Measurements from ENCODE around the gene RERE. TPM values are rescaled to one million over a fixed set of nuclear protein-coding genes. Genes with fewer than 3 reads are reported as not detected.

The RERE gene
- total and polyA plus RNA-seq, 11 donors = 53.5 to 236 (median 121) TPM

- TF ChIP-seq CTCF (IDR thresholded peaks at IDR 0.05) (no peak), POLR2A (IDR thresholded peaks at IDR 0.05) (no peak)
- 92 to 100% (median 94%) methylated on average over 4 of the region's 4 CpGs for WGBS, 4 donors
- Histone ChIP-seq H3K36me3 (peaks cover 0 to 8% (median 0%) of the 10 kb centered on the region in 9 donors), H3K27ac (peak overlapping the region in 1 of 12 donors; percentile 73), H3K9me3 (no peaks in the 10 kb centered on the region), H3K4me3 (no peak overlapping the region), H3K27me3 (no peaks in the 10 kb centered on the region), H3K4me1 (peaks cover 0 to 30% (median 22%) of the 10 kb centered on the region in 12 donors)
- no peak for DNase-seq
- intact Hi-C loops (cut with DNase I) = no loop called here
- no peak for ATAC-seq
Observed at GRCh38 chr1:8437347-8437746, 380.1 kb downstream of the RERE start.

- WGBS, 4 donors = 71 to 94% (median 74%) methylated on average over 3 of the region's 3 CpGs
- H3K36me3 ChIP-seq = peaks cover 0 to 8% (median 0%) of the 10 kb centered on the region in 9 donors
- peaks cover 0 to 44% (median 23%) of the 10 kb centered on the region in 12 donors for H3K4me1 ChIP-seq
- peak overlapping the region in 1 of 12 donors; percentile 73 for H3K27ac ChIP-seq
- no peaks in the 10 kb centered on the region for H3K9me3 ChIP-seq
- no peak for DNase-seq
- no peak overlapping the region for H3K4me3 ChIP-seq
- no peak for ATAC-seq
- intact Hi-C loops (cut with DNase I) = no loop called here
- no peak for TF ChIP-seq POLR2A (IDR thresholded peaks at IDR 0.05)
- TF ChIP-seq CTCF (IDR thresholded peaks at IDR 0.05) = no peak
- no peaks in the 10 kb centered on the region for H3K27me3 ChIP-seq
Observed at GRCh38 chr1:8435569-8436071, 381.8 kb downstream of the RERE start.

GRCh38 chr1:8434101-8434500, 383.3 kb downstream of the RERE start:
- no peak overlapping the region for H3K27ac ChIP-seq
- peaks cover 0 to 8% (median 0%) of the 10 kb centered on the region in 9 donors for H3K36me3 ChIP-seq
- H3K27me3 ChIP-seq = no peaks in the 10 kb centered on the region
- ATAC-seq = no peak
- DNase-seq = no peak
- TF ChIP-seq CTCF (IDR thresholded peaks at IDR 0.05) (no peak), POLR2A (IDR thresholded peaks at IDR 0.05) (no peak)
- H3K9me3 ChIP-seq = no peaks in the 10 kb centered on the region
- intact Hi-C loops (cut with DNase I) = no loop called here
- no peak overlapping the region for H3K4me3 ChIP-seq
- 94 to 99% (median 97%) methylated on average over 4 of the region's 4 CpGs for WGBS, 4 donors
- peaks cover 0 to 48% (median 15%) of the 10 kb centered on the region in 12 donors for H3K4me1 ChIP-seq

GRCh38 chr1:8431784-8432183, 385.7 kb downstream of the RERE start:
- no peak for TF ChIP-seq CTCF (IDR thresholded peaks at IDR 0.05)
- no peak for TF ChIP-seq POLR2A (IDR thresholded peaks at IDR 0.05)
- ATAC-seq = peak in 3 of 4 donors; percentile 49 to 65 (median 64)
- Histone ChIP-seq H3K36me3 (no peaks in the 10 kb centered on the region), H3K27me3 (no peaks in the 10 kb centered on the region), H3K27ac (peak overlapping the region in 1 of 12 donors; percentile 39), H3K4me3 (no peak overlapping the region), H3K9me3 (no peaks in the 10 kb centered on the region), H3K4me1 (peaks cover 0 to 59% (median 12%) of the 10 kb centered on the region in 12 donors)
- 75 to 83% (median 79%) methylated on average over 7 of the region's 7 CpGs for WGBS, 4 donors
- intact Hi-C loops (cut with DNase I) = no loop called here
- no peak for DNase-seq

Measured in heart left ventricle (tissue), 16 donors.